Measurements from ENCODE around the gene DDX39A. TPM values are rescaled to one million over a fixed set of nuclear protein-coding genes. Genes with fewer than 3 reads are reported as not detected.

The DDX39A gene
- polyA plus RNA-seq, 1 of the 3 experiments (the other 2 are of a cell fraction) = 88.8 TPM

DNA sequence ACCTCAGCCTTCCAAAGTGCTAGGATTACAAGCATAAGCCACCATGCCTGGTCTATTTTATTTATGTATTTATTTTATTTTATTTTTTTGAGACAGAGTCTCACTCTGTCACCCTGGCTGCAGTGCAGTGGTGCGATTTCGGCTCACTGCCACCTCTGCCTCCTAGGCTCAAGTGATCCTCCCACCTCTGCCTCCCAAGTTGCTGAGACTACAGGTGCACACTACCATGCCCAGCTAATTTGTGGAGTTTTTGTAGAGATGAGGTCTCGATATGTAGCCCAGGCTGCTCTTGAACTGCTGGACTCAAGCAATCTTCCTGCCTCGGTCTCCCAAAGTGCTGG is 48.2 kb downstream of the DDX39A start:
- no peaks in the 10 kb centered on the region for H3K9me2 ChIP-seq
- no peaks in the 10 kb centered on the region for H3K27me3 ChIP-seq (ENCODE audit: insufficient read depth)
- CTCF ChIA-PET = no interaction called here
- no peak for DNase-seq
- POLR2A ChIA-PET = no interaction called here
- no peaks in the 10 kb centered on the region for H3K79me2 ChIP-seq (ENCODE audit: insufficient read depth)
- no peak overlapping the region for H3K9ac ChIP-seq
- no peaks in the 10 kb centered on the region for H4K20me1 ChIP-seq (ENCODE audit: insufficient read depth)
- TF ChIP-seq, protein P1, sequence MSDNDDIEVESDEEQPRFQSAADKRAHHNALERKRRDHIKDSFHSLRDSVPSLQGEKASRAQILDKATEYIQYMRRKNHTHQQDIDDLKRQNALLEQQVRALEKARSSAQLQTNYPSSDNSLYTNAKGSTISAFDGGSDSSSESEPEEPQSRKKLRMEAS (IDR thresholded peaks at IDR 0.05; ENCODE audit: low read depth) = no peak
- TF ChIP-seq PBX3 (IDR thresholded peaks at IDR 0.05) (no peak), REST (IDR thresholded peaks at IDR 0.05; ENCODE audit: low read depth, low read length) (no peak), FOXM1 (IDR thresholded peaks at IDR 0.05; ENCODE audit: low read depth) (no peak), SIN3A (IDR thresholded peaks at IDR 0.05; ENCODE audit: borderline replicate concordance, low read depth, low read length) (no peak), TCF12 (IDR thresholded peaks at IDR 0.05) (no peak), RAD21 (IDR thresholded peaks at IDR 0.05; ENCODE audit: low read length) (no peak)
- no peaks in the 10 kb centered on the region for H3K9me3 ChIP-seq
- WGBS (ENCODE audit: low lambda C conversion rate) = 98% methylated on average over 4 of the region's 4 CpGs
- no peak overlapping the region for H3K4me2 ChIP-seq
- no peak overlapping the region for H3K27ac ChIP-seq (ENCODE audit: low read depth in 2 of 2, low read length in 1 of 2)
- H3F3A ChIP-seq (replicated peaks; ENCODE audit: insufficient read depth) = no peaks in the 10 kb centered on the region
- H3K4me3 ChIP-seq (ENCODE audit: low read depth in 2 of 2, low read length in 1 of 2) = no peak overlapping the region
- no peak overlapping the region for H2AFZ ChIP-seq (ENCODE audit: low read depth)
- H3K36me3 ChIP-seq (replicated peaks in 1 of 2; ENCODE audit: control insufficient read depth in 1 of 2, insufficient read depth in 2 of 2, low read length in 1 of 2) = no peaks in the 10 kb centered on the region
- H3K4me1 ChIP-seq (ENCODE audit: control insufficient read depth in 1 of 2, insufficient read depth in 2 of 2, low read depth in 1 of 2, low read length in 1 of 2) = peaks cover 0 to 6% of the 10 kb centered on the region in 2 experiments; a peak in 1 of 4 replicates

DNA sequence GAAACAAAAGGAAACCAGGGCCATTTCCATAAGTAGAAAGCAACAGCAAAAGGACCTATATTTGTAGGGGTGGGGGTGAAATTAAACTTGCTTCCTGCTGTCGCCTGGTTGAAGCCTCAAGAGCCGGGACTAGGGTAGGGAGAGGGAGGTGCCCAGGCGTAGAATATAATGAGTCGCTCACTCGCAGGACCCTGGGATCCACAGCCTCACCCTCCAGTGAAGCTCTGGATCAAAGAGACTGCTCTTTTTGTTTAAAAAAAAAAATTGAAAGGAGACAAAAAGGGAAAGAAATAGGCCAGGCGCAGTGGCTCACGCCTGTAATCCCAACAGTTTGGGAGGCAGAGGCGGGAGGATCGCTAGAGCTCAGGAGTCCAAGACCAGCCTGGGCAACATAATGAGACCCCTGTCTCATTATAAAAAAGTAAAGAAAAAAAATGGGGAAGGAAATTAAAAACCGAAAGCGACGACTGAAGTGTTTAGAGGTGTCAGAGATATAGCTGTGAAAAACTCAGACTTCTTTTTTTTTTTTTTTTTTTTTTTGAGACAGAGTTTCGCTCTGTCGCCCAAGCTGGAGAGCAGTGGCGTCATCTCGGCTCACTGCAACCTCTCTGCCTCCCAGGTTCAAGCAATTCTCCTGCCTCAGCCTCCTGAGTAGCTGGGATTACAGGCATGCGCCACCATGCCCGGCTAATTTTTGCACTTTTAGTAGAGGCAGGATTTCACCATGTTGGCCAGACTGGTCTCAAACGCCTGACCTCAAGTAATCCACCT is 48.8 kb downstream of the DDX39A start:
- CTCF ChIA-PET = interaction anchor here (2.6 kb wide), 1 partner anchor 22 kb away, joined by 7 read pairs; no protein-coding TSS in a partner anchor
- H2AFZ ChIP-seq (ENCODE audit: low read depth) = peak overlapping the region; percentile 56; the same call in 1 of the 2 replicates
- no peaks in the 10 kb centered on the region for H3K9me3 ChIP-seq
- no peaks in the 10 kb centered on the region for H3F3A ChIP-seq (replicated peaks; ENCODE audit: insufficient read depth)
- no peak overlapping the region for H3K27ac ChIP-seq (ENCODE audit: low read depth in 2 of 2, low read length in 1 of 2)
- no peaks in the 10 kb centered on the region for H3K9me2 ChIP-seq
- no peaks in the 10 kb centered on the region for H3K79me2 ChIP-seq (ENCODE audit: insufficient read depth)
- H3K9ac ChIP-seq = no peak overlapping the region
- no peak for DNase-seq
- H3K27me3 ChIP-seq (ENCODE audit: insufficient read depth) = no peaks in the 10 kb centered on the region
- POLR2A ChIA-PET = no interaction called here
- no peaks in the 10 kb centered on the region for H3K36me3 ChIP-seq (replicated peaks in 1 of 2; ENCODE audit: control insufficient read depth in 1 of 2, insufficient read depth in 2 of 2, low read length in 1 of 2)
- H3K4me3 ChIP-seq (ENCODE audit: low read depth in 2 of 2, low read length in 1 of 2) = no peak overlapping the region
- H3K4me1 ChIP-seq (ENCODE audit: control insufficient read depth in 1 of 2, insufficient read depth in 2 of 2, low read depth in 1 of 2, low read length in 1 of 2) = peaks cover 0 to 6% of the 10 kb centered on the region in 2 experiments; a peak in 1 of 4 replicates
- no peaks in the 10 kb centered on the region for H4K20me1 ChIP-seq (ENCODE audit: insufficient read depth)
- H3K4me2 ChIP-seq = no peak overlapping the region
- 88% methylated on average over 19 of the region's 19 CpGs for WGBS (ENCODE audit: low lambda C conversion rate)
- no peak for TF ChIP-seq SIN3A (IDR thresholded peaks at IDR 0.05; ENCODE audit: borderline replicate concordance, low read depth, low read length)
- TF ChIP-seq, protein P2, sequence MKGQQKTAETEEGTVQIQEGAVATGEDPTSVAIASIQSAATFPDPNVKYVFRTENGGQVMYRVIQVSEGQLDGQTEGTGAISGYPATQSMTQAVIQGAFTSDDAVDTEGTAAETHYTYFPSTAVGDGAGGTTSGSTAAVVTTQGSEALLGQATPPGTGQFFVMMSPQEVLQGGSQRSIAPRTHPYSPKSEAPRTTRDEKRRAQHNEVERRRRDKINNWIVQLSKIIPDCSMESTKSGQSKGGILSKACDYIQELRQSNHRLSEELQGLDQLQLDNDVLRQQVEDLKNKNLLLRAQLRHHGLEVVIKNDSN (IDR thresholded peaks at IDR 0.05; ENCODE audit: borderline replicate concordance, low read depth) = no peak
- no peak for TF ChIP-seq GATA2 (CRISPR knock-in tag; IDR thresholded peaks at IDR 0.05)
- TF ChIP-seq CHD2 (IDR thresholded peaks at IDR 0.05; ENCODE audit: low read length, partially characterized antibody) = no peak
- no peak for TF ChIP-seq GABPA (IDR thresholded peaks at IDR 0.05; ENCODE audit: low read depth)
- no peak for TF ChIP-seq PBX3 (IDR thresholded peaks at IDR 0.05)
- no peak for TF ChIP-seq FOSL2 (IDR thresholded peaks at IDR 0.05; ENCODE audit: borderline replicate concordance, low read depth)
- TF ChIP-seq POLR2AphosphoS5 (IDR thresholded peaks at IDR 0.05; ENCODE audit: low read depth, low read length) = no peak
- TF ChIP-seq ZBTB33 (IDR thresholded peaks at IDR 0.05; ENCODE audit: borderline replicate concordance, low read depth) = no peak
